GM13977 (cell line): ENCODE data around the gene MAPRE2.

Experiments used
- DNase-seq: peaks from one replicate; pipeline ENCODE4 v3.0.0; 2012; ENCODE audit warnings: low spot score
- in situ Hi-C: fragments of 300-500 bp; cut with MboI; formaldehyde crosslinking; loops from one replicate; pipeline ENCODE4 v1.12.0; 2022; ENCODE audit warnings: low sequenced_read_pairs, low pct_unique_long_range_greater_than_20kb, mixed read lengths, inconsistent platforms; ENCODE audit not compliant: unreplicated experiment
- TF ChIP-seq, protein P1 (sequence below): IDR thresholded peaks from 2 replicates; pipeline ENCODE4 v1.5.1; 2012; ENCODE audit warnings: mild to moderate bottlenecking, control low read depth; ENCODE audit not compliant: insufficient read depth; ENCODE audit errors: extremely low read depth, missing control alignments

MAPRE2 gene

DNA sequence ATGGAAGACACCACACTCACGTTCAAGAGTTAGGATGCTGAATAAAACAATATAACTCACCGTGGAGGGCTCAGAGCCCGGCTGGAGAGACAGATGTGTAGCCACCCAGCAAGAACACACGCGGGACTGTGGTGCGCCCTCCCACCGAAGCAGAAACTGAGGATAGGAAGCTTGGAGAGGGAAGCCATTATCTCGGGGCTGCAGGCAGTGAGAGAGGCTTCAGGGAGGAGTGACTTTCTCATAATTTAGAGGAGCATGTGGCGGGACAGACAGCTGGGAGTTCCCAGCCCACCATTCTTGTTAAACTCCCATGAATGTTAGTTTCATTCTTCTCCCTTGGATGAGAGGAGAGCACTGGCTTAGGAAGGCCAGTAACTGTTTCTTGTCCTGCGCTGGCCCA is 96.4 kb downstream of the MAPRE2 start:
- TF ChIP-seq, protein P1, sequence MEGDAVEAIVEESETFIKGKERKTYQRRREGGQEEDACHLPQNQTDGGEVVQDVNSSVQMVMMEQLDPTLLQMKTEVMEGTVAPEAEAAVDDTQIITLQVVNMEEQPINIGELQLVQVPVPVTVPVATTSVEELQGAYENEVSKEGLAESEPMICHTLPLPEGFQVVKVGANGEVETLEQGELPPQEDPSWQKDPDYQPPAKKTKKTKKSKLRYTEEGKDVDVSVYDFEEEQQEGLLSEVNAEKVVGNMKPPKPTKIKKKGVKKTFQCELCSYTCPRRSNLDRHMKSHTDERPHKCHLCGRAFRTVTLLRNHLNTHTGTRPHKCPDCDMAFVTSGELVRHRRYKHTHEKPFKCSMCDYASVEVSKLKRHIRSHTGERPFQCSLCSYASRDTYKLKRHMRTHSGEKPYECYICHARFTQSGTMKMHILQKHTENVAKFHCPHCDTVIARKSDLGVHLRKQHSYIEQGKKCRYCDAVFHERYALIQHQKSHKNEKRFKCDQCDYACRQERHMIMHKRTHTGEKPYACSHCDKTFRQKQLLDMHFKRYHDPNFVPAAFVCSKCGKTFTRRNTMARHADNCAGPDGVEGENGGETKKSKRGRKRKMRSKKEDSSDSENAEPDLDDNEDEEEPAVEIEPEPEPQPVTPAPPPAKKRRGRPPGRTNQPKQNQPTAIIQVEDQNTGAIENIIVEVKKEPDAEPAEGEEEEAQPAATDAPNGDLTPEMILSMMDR: no peak
- DNase-seq: no peak

DNA sequence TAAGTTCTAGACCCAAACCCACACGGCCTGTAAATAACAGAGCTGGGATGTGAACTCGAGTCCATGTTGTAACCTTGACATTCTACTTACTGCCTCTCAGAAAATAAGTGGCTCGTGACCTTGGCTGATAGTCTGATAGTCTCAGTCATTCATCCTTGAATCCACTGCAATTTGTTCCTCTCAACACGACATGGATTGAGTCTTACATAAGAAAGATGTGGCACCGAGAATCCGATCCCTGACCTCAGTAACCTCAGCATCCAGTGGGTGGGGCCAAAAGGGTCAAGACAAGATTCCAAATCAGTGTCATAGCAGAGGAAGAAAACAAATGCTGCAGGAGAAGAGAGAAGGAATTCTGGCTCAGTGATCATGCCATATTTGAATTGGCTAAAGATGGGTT is 97.6 kb downstream of the MAPRE2 start:
- in situ Hi-C loops: no loop called here
- DNase-seq: no peak
- TF ChIP-seq, protein P1: no peak

More for the DNA sequence above, 96.4 kb downstream of the MAPRE2 start:
- in situ Hi-C loops: no loop called here

DNA sequence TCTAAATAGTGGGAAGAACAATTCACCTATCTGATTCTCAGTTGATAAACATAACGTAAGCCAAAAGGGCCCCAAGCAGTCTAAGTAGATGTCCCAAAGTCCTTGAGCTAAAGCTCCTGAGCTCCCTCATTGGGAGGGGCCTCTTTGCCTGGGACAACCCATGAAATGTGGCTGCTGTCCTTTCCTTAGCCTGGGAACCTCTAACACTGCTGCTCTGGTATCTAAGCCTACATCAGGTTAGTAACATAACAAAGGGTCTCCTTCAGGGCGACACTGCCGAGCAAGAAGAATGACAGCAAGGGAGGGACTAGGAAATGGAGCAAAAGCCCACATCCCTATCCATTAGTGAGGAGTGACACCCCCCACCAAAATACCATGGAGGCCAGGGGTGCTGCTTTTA is 98.3 kb downstream of the MAPRE2 start:
- no peak for DNase-seq
- TF ChIP-seq, protein P1: no peak
- in situ Hi-C loops: no loop called here

DNA sequence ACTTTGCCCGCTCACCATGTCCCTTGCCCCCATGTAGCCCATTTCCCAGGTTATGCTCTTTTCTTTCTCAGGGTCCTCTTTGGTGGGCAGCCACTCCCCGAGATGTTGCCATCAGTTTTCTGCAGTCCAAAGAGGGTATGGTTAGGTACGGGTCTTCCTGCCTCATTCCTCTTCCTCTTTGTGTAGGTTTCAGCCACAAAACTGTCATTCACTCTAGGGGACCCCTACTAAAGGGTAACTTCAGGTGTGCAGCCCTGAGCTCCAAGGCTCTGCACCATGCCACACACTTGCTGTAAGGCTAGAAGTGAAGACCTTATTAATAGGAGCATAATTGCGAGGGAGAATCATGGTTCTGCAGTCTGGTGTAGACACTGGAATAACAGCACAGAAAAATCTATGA is 99.9 kb downstream of the MAPRE2 start:
- in situ Hi-C loops: loop anchor here (10.0 kb wide), 1 partner anchor 126 kb away; no protein-coding TSS in a partner anchor
- DNase-seq: no peak

DNA sequence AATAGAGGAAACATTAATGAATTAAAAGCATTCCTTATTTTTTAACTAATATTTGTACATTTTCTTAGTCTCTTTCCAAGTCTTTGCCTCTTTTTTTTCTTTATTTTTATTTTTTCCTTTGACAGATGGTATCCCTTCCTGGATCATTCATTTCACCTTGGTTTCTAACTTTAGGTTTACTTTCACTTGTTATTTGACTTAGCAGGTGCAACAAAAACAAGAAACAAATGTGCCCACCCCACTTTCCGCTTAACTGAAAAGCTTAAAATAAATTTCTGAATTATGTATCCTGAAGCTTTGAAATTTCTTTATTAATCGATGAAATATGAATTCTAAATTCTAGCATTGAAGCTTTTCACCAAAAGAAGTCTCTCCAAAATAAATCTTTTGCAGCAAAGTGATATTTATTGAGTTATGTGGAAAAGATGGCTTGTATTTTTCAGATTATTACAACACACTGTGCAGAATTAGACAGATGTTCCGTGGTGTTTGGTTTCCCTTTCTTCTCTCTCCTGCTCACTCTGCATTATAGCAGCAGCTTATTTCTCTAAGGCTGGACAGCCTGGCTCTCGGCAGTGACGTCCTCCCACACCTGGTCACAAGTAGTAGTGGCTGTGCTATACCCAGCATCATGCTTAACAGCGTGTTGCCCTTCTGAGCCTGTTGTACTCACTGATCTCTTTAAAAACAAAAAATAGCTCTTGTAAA is 100.5 kb downstream of the MAPRE2 start:
- in situ Hi-C loops: loop anchor here (10.0 kb wide), 1 partner anchor 127 kb away; no protein-coding TSS in a partner anchor
- TF ChIP-seq, protein P1: no peak
- DNase-seq: no peak

More for the DNA sequence above, 99.9 kb downstream of the MAPRE2 start:
- TF ChIP-seq, protein P1: no peak

DNA sequence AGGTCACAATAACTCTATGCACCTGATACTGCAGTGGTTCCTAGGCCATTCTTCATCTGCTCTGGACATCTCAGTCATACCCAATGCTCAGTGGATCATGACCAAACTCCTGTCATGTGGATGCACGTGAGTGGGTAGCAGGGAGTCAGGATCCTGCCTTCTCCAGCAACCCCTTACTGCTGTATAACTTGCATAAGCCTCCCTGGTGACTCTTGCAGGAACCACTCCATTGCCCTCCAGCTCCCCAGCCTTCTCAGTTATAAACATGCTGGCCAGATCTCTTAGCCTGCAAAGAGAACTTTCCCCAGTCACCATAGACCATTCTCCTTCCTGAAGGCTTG is 101.0 kb downstream of the MAPRE2 start:
- DNase-seq: no peak
- TF ChIP-seq, protein P1: no peak
- in situ Hi-C loops: loop anchor here (10.0 kb wide), 1 partner anchor 127 kb away; no protein-coding TSS in a partner anchor
